Transverse colon (tissue), 4 donors: Measurements from ENCODE around the gene RAI1. TPM values are rescaled to one million over a fixed set of nuclear protein-coding genes. Genes with fewer than 3 reads are reported as not detected.
A peak's percentile ranks its signal among the peaks of the same experiment; 100 is the strongest.

Experiments used
- DNase-seq: peaks from one replicate; pipeline ENCODE4 v3.0.0-alpha.2; 2019
- H3K27ac ChIP-seq, 4 donors: fragments of 200-600 bp; sonication (generic); 2 replicates each; pipeline ENCODE4 v1.5.1; 2016 to 2018; ENCODE audit warnings: inconsistent platforms in 4 of 4
- H3K27me3 ChIP-seq: fragments of 200-600 bp; sonication (generic); 2 replicates; pipeline ENCODE4 v1.5.1; 2017; ENCODE audit warnings: inconsistent platforms
- H3K36me3 ChIP-seq, 4 donors: fragments of 200-600 bp; sonication (generic); 2 replicates each; pipeline ENCODE4 v1.5.1; 2017 to 2019; ENCODE audit warnings: inconsistent platforms in 4 of 4
- H3K4me1 ChIP-seq, 4 donors: fragments of 200-600 bp; sonication (generic); 2 replicates each; pipeline ENCODE4 v1.5.1; 2017 to 2020; ENCODE audit warnings: inconsistent platforms in 4 of 4
- H3K4me3 ChIP-seq, 4 donors: fragments of 200-600 bp; sonication (generic); 1 replicate in 1 of 4; 2 replicates in 3 of 4; pipeline versions ENCODE4 v1.5.1 to v1.6.1; 2017 to 2019; ENCODE audit warnings: inconsistent platforms in 4 of 4
- H3K9me3 ChIP-seq, 2 donors: fragments of 200-600 bp; sonication (generic); 2 replicates each; pipeline ENCODE4 v1.5.1; 2017 to 2019; ENCODE audit warnings: inconsistent platforms in 2 of 2
- EP300 ChIP-seq: sonication (generic); formaldehyde crosslinking; IDR thresholded peaks from one replicate; pipeline ENCODE4 v1.6.1; 2017; ENCODE audit warnings: antibody characterized with exemption, low read depth
- POLR2A ChIP-seq: fragments of 450-650 bp; IDR thresholded peaks from one replicate; pipeline ENCODE4 v1.6.1; 2016; ENCODE audit warnings: antibody characterized with exemption, mild to moderate bottlenecking, moderate library complexity
- POLR2AphosphoS5 ChIP-seq, 3 donors: sonication (generic); formaldehyde crosslinking; IDR thresholded peaks; one replicate each; pipeline ENCODE4 v1.6.1; 2016; ENCODE audit warnings: antibody characterized with exemption in 3 of 3
- WGBS, 2 donors: methylation state at CpG; one replicate each; pipeline ENCODE4 v1.1.5; 2018; ENCODE audit warnings: low coverage in 1 of 2; 5-methylcytosine and 5-hydroxymethylcytosine counted together
- in situ Hi-C, 4 donors: fragments of 200-750 bp; cut with MboI; loops; one replicate each; pipeline versions ENCODE4 v1.15.0 to v1.15.1; 2017; ENCODE audit warnings: low sequenced_read_pairs in 3 of 4, low pct_ligation_motif_present in 1 of 4, low pct_unique_long_range_greater_than_20kb in 1 of 4
- intact Hi-C: fragments of 100-400 bp; cut with DNase I; formaldehyde crosslinking; loops from one replicate; pipeline ENCODE4 v1.15.1; 2023; ENCODE audit warnings: low total_unique reads
- total RNA-seq, 4 donors: library from RNA; depleted of rRNA; stranded (reverse); fragments of >200 nt; gene quantifications; one replicate each; pipeline ENCODE4 v1.1.0, GENCODE V29; 2016
- TF ChIP-seq, protein P1 (sequence below), 5 experiments: fragments of 200-600 bp in 3 of 5; fragments of 450-650 bp in 2 of 5; sonication (generic) in 3 of 5; IDR thresholded peaks; 1 replicate in 2 of 5; 2 replicates in 3 of 5; pipeline ENCODE4 v1.5.1; 2016 to 2017; ENCODE audit warnings: antibody characterized with exemption in 5 of 5, inconsistent platforms in 3 of 5, mild to moderate bottlenecking in 2 of 5, moderate library complexity in 1 of 5

RAI1 gene
- total RNA-seq, 4 donors from 2014 or later = 14.1 to 163 (median 34.6) TPM

GRCh38 chr17:17855976-17856375, 174.7 kb downstream of the RAI1 start:
- Histone ChIP-seq H3K4me3 (no peak overlapping the region), H3K27me3 (no peaks in the 10 kb centered on the region), H3K4me1 (peaks cover 0 to 19% (median 0%) of the 10 kb centered on the region in 4 donors), H3K27ac (no peak overlapping the region), H3K36me3 (no peaks in the 10 kb centered on the region), H3K9me3 (no peaks in the 10 kb centered on the region)
- in situ Hi-C loops = loop anchor here in 2 of 4 donors (5.0 to 25.0 kb wide), 2 partner anchors 39 to 169 kb away; partner anchors contain the start of gene RAI1 (in 1 of the 2)
- TF ChIP-seq POLR2AphosphoS5 (IDR thresholded peaks at IDR 0.05) (no peak), POLR2A (no peak), EP300 (no peak)
- TF ChIP-seq, protein P1, sequence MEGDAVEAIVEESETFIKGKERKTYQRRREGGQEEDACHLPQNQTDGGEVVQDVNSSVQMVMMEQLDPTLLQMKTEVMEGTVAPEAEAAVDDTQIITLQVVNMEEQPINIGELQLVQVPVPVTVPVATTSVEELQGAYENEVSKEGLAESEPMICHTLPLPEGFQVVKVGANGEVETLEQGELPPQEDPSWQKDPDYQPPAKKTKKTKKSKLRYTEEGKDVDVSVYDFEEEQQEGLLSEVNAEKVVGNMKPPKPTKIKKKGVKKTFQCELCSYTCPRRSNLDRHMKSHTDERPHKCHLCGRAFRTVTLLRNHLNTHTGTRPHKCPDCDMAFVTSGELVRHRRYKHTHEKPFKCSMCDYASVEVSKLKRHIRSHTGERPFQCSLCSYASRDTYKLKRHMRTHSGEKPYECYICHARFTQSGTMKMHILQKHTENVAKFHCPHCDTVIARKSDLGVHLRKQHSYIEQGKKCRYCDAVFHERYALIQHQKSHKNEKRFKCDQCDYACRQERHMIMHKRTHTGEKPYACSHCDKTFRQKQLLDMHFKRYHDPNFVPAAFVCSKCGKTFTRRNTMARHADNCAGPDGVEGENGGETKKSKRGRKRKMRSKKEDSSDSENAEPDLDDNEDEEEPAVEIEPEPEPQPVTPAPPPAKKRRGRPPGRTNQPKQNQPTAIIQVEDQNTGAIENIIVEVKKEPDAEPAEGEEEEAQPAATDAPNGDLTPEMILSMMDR (IDR thresholded peaks at IDR 0.05) = no peak
- WGBS, 2 donors = 80% methylated on average over 2 of the region's 3 CpGs; no CpG with 5 or more reads in 1 of the 2 donors
- DNase-seq = no peak
- intact Hi-C loops = no loop called here

DNA sequence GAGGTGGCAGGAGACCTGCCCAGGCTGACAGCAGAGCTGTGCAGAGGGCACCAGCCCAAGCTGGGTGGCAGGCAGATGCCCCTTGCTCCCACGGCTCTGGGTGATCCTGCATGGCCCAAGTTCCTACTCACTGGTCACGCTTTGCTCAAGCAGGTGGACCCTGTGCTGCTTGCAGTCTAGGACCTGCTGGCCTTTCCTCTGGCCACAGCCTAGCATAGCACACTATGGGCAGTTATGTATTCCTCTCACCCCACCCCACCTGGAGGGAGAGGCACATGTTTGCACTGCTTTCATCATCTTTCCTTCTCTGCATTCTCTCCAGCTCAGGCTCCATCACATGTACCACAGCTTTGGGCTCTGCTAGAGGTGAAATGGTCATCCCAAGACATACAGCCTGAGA, 175.1 kb downstream of the RAI1 start:
- Histone ChIP-seq H3K9me3 (no peaks in the 10 kb centered on the region), H3K27me3 (no peaks in the 10 kb centered on the region), H3K4me1 (peaks cover 0 to 19% (median 0%) of the 10 kb centered on the region in 4 donors), H3K4me3 (no peak overlapping the region), H3K27ac (no peak overlapping the region), H3K36me3 (no peaks in the 10 kb centered on the region)
- intact Hi-C loops (no loop called here), in situ Hi-C loops (loop anchor here in 2 of 4 donors (5.0 to 25.0 kb wide), 2 partner anchors 39 to 169 kb away; partner anchors contain the start of gene RAI1 (in 1 of the 2))
- TF ChIP-seq, protein P1 (IDR thresholded peaks at IDR 0.05) = no peak
- no peak for TF ChIP-seq POLR2AphosphoS5 (IDR thresholded peaks at IDR 0.05)
- no peak for TF ChIP-seq POLR2A
- no peak for TF ChIP-seq EP300
- 95% methylated on average over 2 of the region's 2 CpGs; no CpG with 5 or more reads in 1 of the 2 donors for WGBS, 2 donors
- DNase-seq = no peak

DNA sequence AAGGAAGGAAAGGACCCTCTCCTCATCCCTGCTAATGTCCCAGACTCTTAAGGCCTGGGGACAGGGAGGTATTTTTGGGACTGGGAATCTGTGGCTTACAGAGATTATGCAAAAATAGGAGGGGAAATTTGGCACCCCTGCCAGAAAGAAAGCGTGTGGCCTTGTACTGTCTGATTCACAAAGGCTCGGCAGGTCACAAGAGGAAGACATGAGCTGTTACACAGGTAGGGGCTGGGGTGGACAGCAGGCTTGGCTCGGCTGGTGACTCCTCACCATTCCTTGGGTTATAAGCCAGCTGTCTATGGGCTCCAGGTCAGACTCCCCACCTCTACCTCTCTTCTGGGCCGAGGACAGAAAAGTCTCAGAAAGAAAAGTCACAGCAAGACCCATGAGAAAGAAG, 176.2 kb downstream of the RAI1 start:
- H3K36me3 ChIP-seq = no peaks in the 10 kb centered on the region
- in situ Hi-C loops (loop anchor here in 2 of 4 donors (5.0 to 25.0 kb wide), 2 partner anchors 40 to 170 kb away; partner anchors contain the start of gene RAI1 (in 1 of the 2)), intact Hi-C loops (no loop called here)
- H3K4me1 ChIP-seq = peaks cover 0 to 19% (median 0%) of the 10 kb centered on the region in 4 donors
- no peaks in the 10 kb centered on the region for H3K9me3 ChIP-seq
- H3K4me3 ChIP-seq = no peak overlapping the region
- WGBS, 2 donors = 92 to 100% methylated on average over 3 to 4 of the region's 4 CpGs
- DNase-seq = no peak
- no peaks in the 10 kb centered on the region for H3K27me3 ChIP-seq
- TF ChIP-seq POLR2A (no peak), POLR2AphosphoS5 (IDR thresholded peaks at IDR 0.05) (no peak), EP300 (no peak)
- TF ChIP-seq, protein P1 (IDR thresholded peaks at IDR 0.05) = no peak
- H3K27ac ChIP-seq = no peak overlapping the region

DNA sequence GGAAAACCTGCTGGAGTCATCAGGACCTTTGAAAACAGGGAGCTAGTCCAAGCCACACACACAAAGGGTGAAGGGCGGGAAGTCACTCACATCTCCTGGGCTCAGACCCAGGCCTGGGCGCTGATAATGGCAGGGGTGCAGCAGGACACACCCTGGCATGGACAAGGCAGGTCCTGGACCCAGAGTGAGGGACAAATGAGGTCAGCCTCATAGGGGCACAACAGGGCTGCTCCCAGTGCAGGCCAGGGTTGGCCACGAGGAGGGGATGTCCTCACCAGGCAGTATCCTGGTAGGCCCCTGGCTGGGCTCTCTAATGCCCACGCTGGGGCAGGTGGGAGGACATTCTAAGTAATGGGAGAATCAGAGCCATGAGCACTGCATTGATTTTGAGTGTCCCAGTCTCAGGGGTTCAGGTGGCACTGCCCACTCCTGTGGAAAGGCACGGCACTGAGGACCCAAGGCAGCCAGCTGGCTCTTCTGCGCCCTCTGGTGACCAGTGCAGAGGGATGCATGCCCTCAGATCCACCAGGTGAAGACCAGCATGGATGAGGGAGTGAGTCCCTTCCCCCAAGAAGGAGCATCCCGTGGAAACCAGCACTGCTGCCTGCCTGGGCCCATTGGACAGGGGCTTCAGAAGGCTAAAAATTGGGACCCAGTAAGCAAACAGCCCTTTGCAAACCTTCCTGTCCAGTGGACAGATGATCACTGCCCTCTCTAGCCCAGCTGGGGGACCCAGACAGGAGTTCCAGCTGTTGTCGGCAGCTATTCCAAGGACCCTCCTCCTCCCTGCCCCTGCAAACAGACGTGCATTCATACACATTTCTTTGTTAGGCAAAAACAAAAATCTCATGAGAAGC, 178.9 kb downstream of the RAI1 start:
- peak; percentile 68 for DNase-seq
- peaks cover 0 to 3% (median 0%) of the 10 kb centered on the region in 4 donors for H3K4me1 ChIP-seq
- intact Hi-C loops (loop anchor here (2.0 kb wide), 2 partner anchors 47 to 179 kb away; partner anchors contain the start of gene RAI1), in situ Hi-C loops (loop anchor here in 3 of 4 donors (5.0 to 25.0 kb wide), 5 partner anchors 43 to 183 kb away; partner anchors contain the start of gene RAI1 (in 1 of the 3))
- H3K27ac ChIP-seq = peak overlapping the region in 1 of 4 donors; percentile 10
- WGBS, 2 donors = 36 to 40% methylated on average over 2 to 9 of the region's 9 CpGs
- no peaks in the 10 kb centered on the region for H3K36me3 ChIP-seq
- TF ChIP-seq POLR2A (no peak), EP300 (no peak), POLR2AphosphoS5 (IDR thresholded peaks at IDR 0.05) (peak in 1 of 3 donors; percentile 5)
- TF ChIP-seq, protein P1 (IDR thresholded peaks at IDR 0.05) = peak; percentile 94 to 98 (median 95)
- H3K4me3 ChIP-seq = no peak overlapping the region
- no peaks in the 10 kb centered on the region for H3K9me3 ChIP-seq
- H3K27me3 ChIP-seq = no peaks in the 10 kb centered on the region
